Measurements from ENCODE around the gene CISD3. TPM values are rescaled to one million over a fixed set of nuclear protein-coding genes. Genes with fewer than 3 reads are reported as not detected.

Gene CISD3
- total and polyA plus RNA-seq, 2 experiments from 2014 or later = 0.94 to 8.9 TPM

DNA sequence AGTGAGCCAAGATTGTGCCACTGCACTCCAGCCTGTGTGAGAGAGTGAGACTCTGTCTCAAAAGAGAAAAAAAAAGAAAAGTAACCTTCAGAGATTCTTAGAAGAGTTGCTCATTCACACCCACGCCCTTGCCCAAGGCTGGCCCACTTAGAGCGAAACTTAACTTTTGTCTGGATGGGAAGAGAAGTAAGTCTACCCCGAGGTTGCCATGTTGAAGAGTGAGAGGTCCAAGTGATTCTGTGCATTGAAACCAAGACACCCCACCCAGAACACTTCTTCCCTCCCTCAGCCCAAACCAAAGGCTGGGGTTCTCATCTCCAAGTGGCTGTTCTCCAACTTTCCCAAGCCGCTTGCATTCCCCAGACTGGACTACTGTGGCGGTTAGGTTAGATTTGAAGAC lies 2.4 kb upstream of the CISD3 start:
- DNase-seq (ENCODE audit: low spot score) (no peak), ATAC-seq (no peak)
- H3K4me2 ChIP-seq = no peak overlapping the region
- H3K4me1 ChIP-seq (ENCODE audit: insufficient read depth) = peaks cover 18% of the 10 kb centered on the region
- H3K79me2 ChIP-seq (replicated peaks; ENCODE audit: insufficient read depth) = no peaks in the 10 kb centered on the region
- H3K27me3 ChIP-seq (ENCODE audit: insufficient read depth) = peaks cover 22% of the 10 kb centered on the region
- H3K4me1 Mint-ChIP-seq = peaks cover 34% of the 10 kb centered on the region
- H3K36me3 ChIP-seq (ENCODE audit: insufficient read depth) = no peaks in the 10 kb centered on the region
- no peaks in the 10 kb centered on the region for H3K9me2 ChIP-seq (ENCODE audit: insufficient read depth)
- H3K27ac Mint-ChIP-seq = no peak overlapping the region
- no peak overlapping the region; the same call in 2 of the 3 replicates for H3K4me3 Mint-ChIP-seq
- H2AFZ ChIP-seq = no peak overlapping the region
- no peak overlapping the region for H3K4me3 ChIP-seq
- no peak overlapping the region for H3K27ac ChIP-seq (ENCODE audit: low read depth)
- no peak for TF ChIP-seq ZNF331 (CRISPR knock-in tag; IDR thresholded peaks at IDR 0.05; ENCODE audit: low read depth)
- no peak for TF ChIP-seq NANOG (IDR thresholded peaks at IDR 0.05; ENCODE audit: borderline replicate concordance)
- no peak for TF ChIP-seq EZH2phosphoT487 (IDR thresholded peaks at IDR 0.05; ENCODE audit: unreplicated experiment)
- peak; percentile 1 for TF ChIP-seq EZH2 (IDR thresholded peaks at IDR 0.05; ENCODE audit: low read depth, unreplicated experiment)
- TF ChIP-seq, protein P1, sequence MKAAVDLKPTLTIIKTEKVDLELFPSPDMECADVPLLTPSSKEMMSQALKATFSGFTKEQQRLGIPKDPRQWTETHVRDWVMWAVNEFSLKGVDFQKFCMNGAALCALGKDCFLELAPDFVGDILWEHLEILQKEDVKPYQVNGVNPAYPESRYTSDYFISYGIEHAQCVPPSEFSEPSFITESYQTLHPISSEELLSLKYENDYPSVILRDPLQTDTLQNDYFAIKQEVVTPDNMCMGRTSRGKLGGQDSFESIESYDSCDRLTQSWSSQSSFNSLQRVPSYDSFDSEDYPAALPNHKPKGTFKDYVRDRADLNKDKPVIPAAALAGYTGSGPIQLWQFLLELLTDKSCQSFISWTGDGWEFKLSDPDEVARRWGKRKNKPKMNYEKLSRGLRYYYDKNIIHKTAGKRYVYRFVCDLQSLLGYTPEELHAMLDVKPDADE (IDR thresholded peaks at IDR 0.05) = no peak
- no peak for TF ChIP-seq STAT1 (IDR thresholded peaks at IDR 0.05; ENCODE audit: unreplicated experiment)
- TF ChIP-seq, protein P2, sequence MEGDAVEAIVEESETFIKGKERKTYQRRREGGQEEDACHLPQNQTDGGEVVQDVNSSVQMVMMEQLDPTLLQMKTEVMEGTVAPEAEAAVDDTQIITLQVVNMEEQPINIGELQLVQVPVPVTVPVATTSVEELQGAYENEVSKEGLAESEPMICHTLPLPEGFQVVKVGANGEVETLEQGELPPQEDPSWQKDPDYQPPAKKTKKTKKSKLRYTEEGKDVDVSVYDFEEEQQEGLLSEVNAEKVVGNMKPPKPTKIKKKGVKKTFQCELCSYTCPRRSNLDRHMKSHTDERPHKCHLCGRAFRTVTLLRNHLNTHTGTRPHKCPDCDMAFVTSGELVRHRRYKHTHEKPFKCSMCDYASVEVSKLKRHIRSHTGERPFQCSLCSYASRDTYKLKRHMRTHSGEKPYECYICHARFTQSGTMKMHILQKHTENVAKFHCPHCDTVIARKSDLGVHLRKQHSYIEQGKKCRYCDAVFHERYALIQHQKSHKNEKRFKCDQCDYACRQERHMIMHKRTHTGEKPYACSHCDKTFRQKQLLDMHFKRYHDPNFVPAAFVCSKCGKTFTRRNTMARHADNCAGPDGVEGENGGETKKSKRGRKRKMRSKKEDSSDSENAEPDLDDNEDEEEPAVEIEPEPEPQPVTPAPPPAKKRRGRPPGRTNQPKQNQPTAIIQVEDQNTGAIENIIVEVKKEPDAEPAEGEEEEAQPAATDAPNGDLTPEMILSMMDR (conservative IDR thresholded peaks at IDR 0.05; ENCODE audit: low read depth in 2 of 2) = no peak
- TF ChIP-seq, protein P3, sequence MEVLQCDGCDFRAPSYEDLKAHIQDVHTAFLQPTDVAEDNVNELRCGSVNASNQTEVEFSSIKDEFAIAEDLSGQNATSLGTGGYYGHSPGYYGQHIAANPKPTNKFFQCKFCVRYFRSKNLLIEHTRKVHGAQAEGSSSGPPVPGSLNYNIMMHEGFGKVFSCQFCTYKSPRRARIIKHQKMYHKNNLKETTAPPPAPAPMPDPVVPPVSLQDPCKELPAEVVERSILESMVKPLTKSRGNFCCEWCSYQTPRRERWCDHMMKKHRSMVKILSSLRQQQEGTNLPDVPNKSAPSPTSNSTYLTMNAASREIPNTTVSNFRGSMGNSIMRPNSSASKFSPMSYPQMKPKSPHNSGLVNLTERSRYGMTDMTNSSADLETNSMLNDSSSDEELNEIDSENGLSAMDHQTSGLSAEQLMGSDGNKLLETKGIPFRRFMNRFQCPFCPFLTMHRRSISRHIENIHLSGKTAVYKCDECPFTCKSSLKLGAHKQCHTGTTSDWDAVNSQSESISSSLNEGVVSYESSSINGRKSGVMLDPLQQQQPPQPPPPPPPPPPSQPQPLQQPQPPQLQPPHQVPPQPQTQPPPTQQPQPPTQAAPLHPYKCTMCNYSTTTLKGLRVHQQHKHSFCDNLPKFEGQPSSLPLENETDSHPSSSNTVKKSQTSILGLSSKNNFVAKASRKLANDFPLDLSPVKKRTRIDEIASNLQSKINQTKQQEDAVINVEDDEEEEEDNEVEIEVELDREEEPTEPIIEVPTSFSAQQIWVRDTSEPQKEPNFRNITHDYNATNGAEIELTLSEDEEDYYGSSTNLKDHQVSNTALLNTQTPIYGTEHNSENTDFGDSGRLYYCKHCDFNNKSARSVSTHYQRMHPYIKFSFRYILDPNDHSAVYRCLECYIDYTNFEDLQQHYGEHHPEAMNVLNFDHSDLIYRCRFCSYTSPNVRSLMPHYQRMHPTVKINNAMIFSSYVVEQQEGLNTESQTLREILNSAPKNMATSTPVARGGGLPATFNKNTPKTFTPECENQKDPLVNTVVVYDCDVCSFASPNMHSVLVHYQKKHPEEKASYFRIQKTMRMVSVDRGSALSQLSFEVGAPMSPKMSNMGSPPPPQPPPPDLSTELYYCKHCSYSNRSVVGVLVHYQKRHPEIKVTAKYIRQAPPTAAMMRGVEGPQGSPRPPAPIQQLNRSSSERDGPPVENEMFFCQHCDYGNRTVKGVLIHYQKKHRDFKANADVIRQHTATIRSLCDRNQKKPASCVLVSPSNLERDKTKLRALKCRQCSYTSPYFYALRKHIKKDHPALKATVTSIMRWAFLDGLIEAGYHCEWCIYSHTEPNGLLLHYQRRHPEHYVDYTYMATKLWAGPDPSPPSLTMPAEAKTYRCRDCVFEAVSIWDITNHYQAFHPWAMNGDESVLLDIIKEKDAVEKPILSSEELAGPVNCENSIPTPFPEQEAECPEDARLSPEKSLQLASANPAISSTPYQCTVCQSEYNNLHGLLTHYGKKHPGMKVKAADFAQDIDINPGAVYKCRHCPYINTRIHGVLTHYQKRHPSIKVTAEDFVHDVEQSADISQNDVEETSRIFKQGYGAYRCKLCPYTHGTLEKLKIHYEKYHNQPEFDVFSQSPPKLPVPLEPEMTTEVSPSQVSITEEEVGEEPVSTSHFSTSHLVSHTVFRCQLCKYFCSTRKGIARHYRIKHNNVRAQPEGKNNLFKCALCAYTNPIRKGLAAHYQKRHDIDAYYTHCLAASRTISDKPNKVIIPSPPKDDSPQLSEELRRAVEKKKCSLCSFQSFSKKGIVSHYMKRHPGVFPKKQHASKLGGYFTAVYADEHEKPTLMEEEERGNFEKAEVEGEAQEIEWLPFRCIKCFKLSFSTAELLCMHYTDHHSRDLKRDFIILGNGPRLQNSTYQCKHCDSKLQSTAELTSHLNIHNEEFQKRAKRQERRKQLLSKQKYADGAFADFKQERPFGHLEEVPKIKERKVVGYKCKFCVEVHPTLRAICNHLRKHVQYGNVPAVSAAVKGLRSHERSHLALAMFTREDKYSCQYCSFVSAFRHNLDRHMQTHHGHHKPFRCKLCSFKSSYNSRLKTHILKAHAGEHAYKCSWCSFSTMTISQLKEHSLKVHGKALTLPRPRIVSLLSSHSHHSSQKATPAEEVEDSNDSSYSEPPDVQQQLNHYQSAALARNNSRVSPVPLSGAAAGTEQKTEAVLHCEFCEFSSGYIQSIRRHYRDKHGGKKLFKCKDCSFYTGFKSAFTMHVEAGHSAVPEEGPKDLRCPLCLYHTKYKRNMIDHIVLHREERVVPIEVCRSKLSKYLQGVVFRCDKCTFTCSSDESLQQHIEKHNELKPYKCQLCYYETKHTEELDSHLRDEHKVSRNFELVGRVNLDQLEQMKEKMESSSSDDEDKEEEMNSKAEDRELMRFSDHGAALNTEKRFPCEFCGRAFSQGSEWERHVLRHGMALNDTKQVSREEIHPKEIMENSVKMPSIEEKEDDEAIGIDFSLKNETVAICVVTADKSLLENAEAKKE (CRISPR knock-in tag; IDR thresholded peaks at IDR 0.05) = no peak
- peaks cover 3% of the 10 kb centered on the region; the same call in 1 of the 2 replicates for H3F3A ChIP-seq (replicated peaks; ENCODE audit: low read depth)
- H3K27me3 Mint-ChIP-seq (ENCODE audit: insufficient read depth, low read depth, poor library complexity) = peaks cover 35% of the 10 kb centered on the region
- no peaks in the 10 kb centered on the region for H3K9me3 Mint-ChIP-seq
- no peaks in the 10 kb centered on the region for H4K20me1 ChIP-seq (replicated peaks; ENCODE audit: insufficient read depth)
- peaks cover 2% of the 10 kb centered on the region; the same call in 1 of the 3 replicates for H3K36me3 Mint-ChIP-seq (ENCODE audit: low read depth)
